WTC11 (cell line): ENCODE results near the gene EYS. TPM values are rescaled to one million over a fixed set of nuclear protein-coding genes. Genes with fewer than 3 reads are reported as not detected.

Experiments used
- ATAC-seq: fragments of 200-7000 bp; cut with Tn5 transposase; 2 replicates; pipeline ENCODE4 v1.10.0; 2021; ENCODE audit warnings: mild to moderate bottlenecking, moderate library complexity
- CTCF ChIA-PET: fragments of 300-600 bp; sonication (Branson Sonifier 250); formaldehyde crosslinking; loops from one replicate; lab custom pipeline; 2021; ENCODE audit warnings: antibody characterized with exemption; lab: Charles Lee
- POLR2A ChIA-PET: fragments of 350-600 bp; sonication (Branson Sonifier 250); formaldehyde crosslinking; loops from one replicate; lab custom pipeline; 2021; ENCODE audit warnings: antibody characterized with exemption; lab: Charles Lee
- DNase-seq: peaks from one replicate; pipeline ENCODE4 v3.0.0; 2021; ENCODE audit warnings: low spot score
- H3K27ac Mint-ChIP-seq: 2 replicates; pipeline ENCODE4 v1.8.0; 2021; ENCODE audit warnings: mixed read lengths
- H3K27me3 Mint-ChIP-seq: 2 replicates; pipeline ENCODE4 v1.8.0; 2021; ENCODE audit warnings: low read depth, mild to moderate bottlenecking, moderate library complexity, mixed read lengths
- H3K36me3 Mint-ChIP-seq: 2 replicates; pipeline ENCODE4 v1.8.0; 2021; ENCODE audit warnings: mixed read lengths
- H3K4me1 Mint-ChIP-seq: 2 replicates; pipeline ENCODE4 v1.8.0; 2022; ENCODE audit warnings: mixed read lengths
- H3K4me3 Mint-ChIP-seq: 2 replicates; pipeline ENCODE4 v1.8.0; 2021; ENCODE audit warnings: mild to moderate bottlenecking, moderate library complexity, mixed read lengths
- H3K9me3 Mint-ChIP-seq: 2 replicates; pipeline ENCODE4 v1.8.0; 2021; ENCODE audit warnings: mixed read lengths
- AFF4 ChIP-seq: sonication (generic); formaldehyde crosslinking; IDR thresholded peaks from 2 replicates; pipeline ENCODE4 v1.8.1; 2023; ENCODE audit warnings: mild to moderate bottlenecking, missing genetic modification reagents, borderline replicate concordance
- ATF3 ChIP-seq: sonication (generic); formaldehyde crosslinking; conservative IDR thresholded peaks from 2 replicates; pipeline ENCODE4 v1.8.1; 2022; ENCODE audit warnings: mild to moderate bottlenecking, missing genetic modification reagents
- E2F5 ChIP-seq: sonication (generic); formaldehyde crosslinking; IDR thresholded peaks from 2 replicates; pipeline ENCODE4 v1.8.1; 2022; ENCODE audit warnings: mild to moderate bottlenecking, moderate library complexity, missing genetic modification reagents
- FOXK1 ChIP-seq: sonication (generic); formaldehyde crosslinking; IDR thresholded peaks from 2 replicates; pipeline ENCODE4 v1.8.0; 2022; ENCODE audit warnings: mild to moderate bottlenecking, moderate library complexity, missing genetic modification reagents
- FOXP4 ChIP-seq: sonication (generic); formaldehyde crosslinking; IDR thresholded peaks from 2 replicates; pipeline ENCODE4 v1.8.0; 2022; ENCODE audit warnings: mild to moderate bottlenecking, missing genetic modification reagents
- MAX ChIP-seq: sonication (generic); formaldehyde crosslinking; IDR thresholded peaks from 2 replicates; pipeline ENCODE4 v1.8.0; 2022; ENCODE audit warnings: mild to moderate bottlenecking, missing genetic modification reagents
- MXD4 ChIP-seq: fragments of 250-450 bp; sonication (Bioruptor Pico); IDR thresholded peaks from 2 replicates; pipeline ENCODE4 v1.8.0; 2021; ENCODE audit warnings: mild to moderate bottlenecking, moderate library complexity, borderline replicate concordance
- STAT6 ChIP-seq: sonication (generic); formaldehyde crosslinking; conservative IDR thresholded peaks from 2 replicates; pipeline ENCODE4 v1.8.1; 2023; ENCODE audit warnings: mild to moderate bottlenecking, low read depth, missing genetic modification reagents, moderate library complexity
- total RNA-seq: library from RNA; stranded (reverse); gene quantifications from 3 replicates; pipeline ENCODE4 v1.2.3, GENCODE V29; 2021

EYS gene
- total RNA-seq, 1 experiment from 2014 or later: not detected

GRCh38 chr6:63814459-63814858, 1892.6 kb downstream of the EYS start:
- Mint-ChIP-seq H3K27ac (no peak overlapping the region), H3K4me1 (no peaks in the 10 kb centered on the region), H3K27me3 (no peaks in the 10 kb centered on the region), H3K36me3 (no peaks in the 10 kb centered on the region; the same call in 1 of the 2 replicates), H3K9me3 (peaks cover 18% of the 10 kb centered on the region)
- DNase-seq: no peak
- CTCF ChIA-PET: interaction anchor here (1.0 kb wide), 1 partner anchor 50 kb away, joined by 3 read pairs; no protein-coding TSS in a partner anchor
- POLR2A ChIA-PET: no interaction called here
- TF ChIP-seq E2F5 (no peak), AFF4 (CRISPR knock-in tag) (no peak)
- TF ChIP-seq, all 79 proteins: peak for 0
- H3K4me3 Mint-ChIP-seq: no peak overlapping the region
- ATAC-seq: no peak

GRCh38 chr6:63813566-63814120, 1893.4 kb downstream of the EYS start:
- DNase-seq (no peak), ATAC-seq (no peak)
- Mint-ChIP-seq H3K27ac (no peak overlapping the region), H3K9me3 (peaks cover 18% of the 10 kb centered on the region), H3K36me3 (no peaks in the 10 kb centered on the region; the same call in 1 of the 2 replicates), H3K27me3 (no peaks in the 10 kb centered on the region), H3K4me1 (no peaks in the 10 kb centered on the region), H3K4me3 (no peak overlapping the region)
- ChIA-PET POLR2A (no interaction called here), CTCF (interaction anchor here (1.0 kb wide), 2 partner anchors 11 to 49 kb away, joined by 3 read pairs; no protein-coding TSS in a partner anchor)
- no peak for TF ChIP-seq STAT6 (CRISPR knock-in tag)
- TF ChIP-seq, all 79 proteins: peak for 0

GRCh38 chr6:63808576-63808975, 1898.5 kb downstream of the EYS start:
- no peaks in the 10 kb centered on the region for H3K27me3 Mint-ChIP-seq
- no peak for DNase-seq
- ChIA-PET POLR2A (no interaction called here), CTCF (no interaction called here)
- H3K4me3 Mint-ChIP-seq: no peak overlapping the region
- ATAC-seq: no peak
- TF ChIP-seq FOXP4 (no peak), MAX (no peak), FOXK1 (CRISPR knock-in tag) (no peak), MXD4 (CRISPR knock-in tag) (no peak), ATF3 (no peak)
- no peak overlapping the region for H3K27ac Mint-ChIP-seq
- H3K9me3 Mint-ChIP-seq: peaks cover 30% of the 10 kb centered on the region
- H3K4me1 Mint-ChIP-seq: peaks cover 13% of the 10 kb centered on the region
- 0 out of 2 replicates have a peak, but pooled peaks cover 3% of the 10 kb centered on the region for H3K36me3 Mint-ChIP-seq
